Heart left ventricle (tissue), 13 donors: ENCODE results near the gene GZMB.

Experiments
- POLR2A ChIP-seq, 2 donors: fragments of 450-650 bp; IDR thresholded peaks; one replicate each; pipeline ENCODE4 v1.6.1; 2017; ENCODE audit warnings: antibody characterized with exemption in 2 of 2, mild to moderate bottlenecking in 2 of 2, moderate library complexity in 2 of 2
- TF ChIP-seq, protein P1 (sequence below), 12 donors: fragments of 200-600 bp; sonication (generic) in 4 of 12; IDR thresholded peaks; one replicate each; pipeline versions ENCODE4 v1.5.0 to v1.8.0; 2018 to 2022; ENCODE audit warnings: antibody characterized with exemption in 12 of 12, mild to moderate bottlenecking in 5 of 12
- donor health status: ischemic (EF 13 %, LVEDD 7.1; RV severe dilation, severe dysfunction).
- donor health status: DM: no; HTN: yes; CAD: no.
- donor health status: DM: no; HTN: no; CAD: no.
- donor health status: ischemic (EF 25% LVEDD 6.9; RV normal size, moderate dysfunction).
- donor health status: ischemic (EF 25% LVEDD 5.7; RV mildly dilated, moderate dysfunction).
- donor health status: ischemic (EF 35%, LVEDD 5.7; RV mildly dilated, moderate dysfunction).
- donor health status: nonischemic (EF 11% LVEDD 7.7; RV severe dilation, severe dysfunction).
- donor health status: DM: yes; HTN: yes; CAD: no.
- donor health status: PGD.
- donor health status: ischemic (EF 29% LVEDD 5.4; RV normal size, mild dysfunction).
- donor health status: nonischemic (EF 23%, LVEDD 6.1; RV moderate dilation, normal function).

DNA sequence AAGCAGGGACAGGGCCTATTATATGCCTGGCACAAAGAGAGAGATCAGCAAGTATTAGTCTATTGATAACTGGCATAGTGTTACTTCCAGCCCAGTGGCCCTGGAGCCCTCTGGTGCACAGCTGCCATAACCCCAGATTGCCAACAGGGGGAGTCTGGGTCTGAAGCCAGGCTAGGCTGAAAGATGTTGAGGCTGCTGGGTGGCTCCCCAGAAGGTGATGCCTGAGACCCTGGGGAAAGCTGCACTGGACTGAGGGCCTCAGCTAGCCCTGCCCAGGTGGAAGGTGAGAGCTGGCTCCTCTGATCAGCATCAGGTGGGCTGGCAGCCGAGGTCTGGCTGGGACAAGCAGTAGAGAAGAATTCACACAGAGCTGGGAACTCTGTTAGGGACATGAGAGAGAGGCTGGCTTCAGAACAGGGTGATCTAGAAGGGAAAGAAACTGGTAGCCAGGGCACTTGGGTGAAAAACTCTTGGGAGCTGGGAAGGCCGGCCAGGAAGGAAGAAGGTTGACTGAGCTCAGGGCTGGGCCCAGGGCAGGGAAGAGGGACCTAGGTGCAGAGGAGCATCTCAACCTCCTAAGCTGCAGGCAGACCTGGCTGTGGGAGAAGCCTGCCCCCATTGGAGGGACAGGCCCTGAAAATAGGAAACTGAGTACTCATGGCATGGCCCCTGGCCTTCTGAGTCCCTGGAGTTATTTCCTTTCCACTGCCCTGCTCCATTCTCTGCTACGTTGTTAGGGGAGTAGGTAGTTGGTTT lies 28.4 kb downstream of the GZMB start:
- no peak for TF ChIP-seq POLR2A (IDR thresholded peaks at IDR 0.05)
- TF ChIP-seq, protein P1, sequence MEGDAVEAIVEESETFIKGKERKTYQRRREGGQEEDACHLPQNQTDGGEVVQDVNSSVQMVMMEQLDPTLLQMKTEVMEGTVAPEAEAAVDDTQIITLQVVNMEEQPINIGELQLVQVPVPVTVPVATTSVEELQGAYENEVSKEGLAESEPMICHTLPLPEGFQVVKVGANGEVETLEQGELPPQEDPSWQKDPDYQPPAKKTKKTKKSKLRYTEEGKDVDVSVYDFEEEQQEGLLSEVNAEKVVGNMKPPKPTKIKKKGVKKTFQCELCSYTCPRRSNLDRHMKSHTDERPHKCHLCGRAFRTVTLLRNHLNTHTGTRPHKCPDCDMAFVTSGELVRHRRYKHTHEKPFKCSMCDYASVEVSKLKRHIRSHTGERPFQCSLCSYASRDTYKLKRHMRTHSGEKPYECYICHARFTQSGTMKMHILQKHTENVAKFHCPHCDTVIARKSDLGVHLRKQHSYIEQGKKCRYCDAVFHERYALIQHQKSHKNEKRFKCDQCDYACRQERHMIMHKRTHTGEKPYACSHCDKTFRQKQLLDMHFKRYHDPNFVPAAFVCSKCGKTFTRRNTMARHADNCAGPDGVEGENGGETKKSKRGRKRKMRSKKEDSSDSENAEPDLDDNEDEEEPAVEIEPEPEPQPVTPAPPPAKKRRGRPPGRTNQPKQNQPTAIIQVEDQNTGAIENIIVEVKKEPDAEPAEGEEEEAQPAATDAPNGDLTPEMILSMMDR (IDR thresholded peaks at IDR 0.05), result peak; percentile 32 to 82 (median 57)
